ENCODE results near the gene BOD1L1.

Gene BOD1L1

GRCh38 chr4:13615161-13615560 is 12.4 kb downstream of the BOD1L1 start:
- Histone ChIP-seq H3K27me3 (ENCODE audit: insufficient read depth, low read length) (no peaks in the 10 kb centered on the region), H3K36me3 (ENCODE audit: insufficient read depth, low read depth, low read length) (peaks cover 89% of the 10 kb centered on the region), H3K27ac (ENCODE audit: low read length) (no peak overlapping the region), H3K9me3 (ENCODE audit: insufficient read depth, low read depth, low read length) (no peaks in the 10 kb centered on the region), H3K4me3 (ENCODE audit: low read length) (no peak overlapping the region), H3K4me1 (ENCODE audit: insufficient read depth, low read length) (no peaks in the 10 kb centered on the region), H3K9ac (ENCODE audit: low read depth, low read length) (no peak overlapping the region)

- Histone ChIP-seq H3K9ac (ENCODE audit: low read depth, low read length) (no peak overlapping the region), H3K27ac (ENCODE audit: low read length) (no peak overlapping the region), H3K36me3 (ENCODE audit: insufficient read depth, low read depth, low read length) (peaks cover 93% of the 10 kb centered on the region), H3K9me3 (ENCODE audit: insufficient read depth, low read depth, low read length) (no peaks in the 10 kb centered on the region), H3K4me1 (ENCODE audit: insufficient read depth, low read length) (no peaks in the 10 kb centered on the region), H3K4me3 (ENCODE audit: low read length) (no peak overlapping the region), H3K27me3 (ENCODE audit: insufficient read depth, low read length) (no peaks in the 10 kb centered on the region)
Measured at GRCh38 chr4:13612569-13612968, 15.0 kb downstream of the BOD1L1 start.

GRCh38 chr4:13611283-13611842 is 16.2 kb downstream of the BOD1L1 start:
- H3K4me3 ChIP-seq (ENCODE audit: low read length): no peak overlapping the region
- peaks cover 95% of the 10 kb centered on the region for H3K36me3 ChIP-seq (ENCODE audit: insufficient read depth, low read depth, low read length)
- no peaks in the 10 kb centered on the region for H3K9me3 ChIP-seq (ENCODE audit: insufficient read depth, low read depth, low read length)
- no peaks in the 10 kb centered on the region for H3K4me1 ChIP-seq (ENCODE audit: insufficient read depth, low read length)
- H3K27me3 ChIP-seq (ENCODE audit: insufficient read depth, low read length): no peaks in the 10 kb centered on the region
- no peak overlapping the region for H3K9ac ChIP-seq (ENCODE audit: low read depth, low read length)
- no peak overlapping the region for H3K27ac ChIP-seq (ENCODE audit: low read length)

DNA sequence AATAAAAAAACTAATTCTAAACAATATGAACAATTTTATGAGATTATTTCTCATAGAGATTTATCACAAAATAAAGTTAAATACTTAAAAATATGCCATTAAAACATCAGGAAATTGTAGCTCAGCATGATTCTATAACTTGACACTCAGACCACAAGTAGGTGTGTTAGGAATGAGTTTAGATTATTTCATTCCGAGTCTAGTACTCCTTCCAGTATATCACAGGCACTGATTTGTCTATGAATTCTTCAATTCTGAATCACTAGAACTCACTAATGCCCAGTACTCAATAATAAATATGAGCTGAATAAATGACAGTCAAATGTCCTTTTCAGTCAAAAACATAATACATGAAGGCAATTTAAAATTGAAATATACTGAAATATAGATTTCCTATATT is 22.2 kb downstream of the BOD1L1 start:
- no peaks in the 10 kb centered on the region for H3K4me1 ChIP-seq (ENCODE audit: insufficient read depth, low read length)
- no peak overlapping the region for H3K9ac ChIP-seq (ENCODE audit: low read depth, low read length)
- peaks cover 98% of the 10 kb centered on the region for H3K36me3 ChIP-seq (ENCODE audit: insufficient read depth, low read depth, low read length)
- H3K9me3 ChIP-seq (ENCODE audit: insufficient read depth, low read depth, low read length): no peaks in the 10 kb centered on the region
- no peaks in the 10 kb centered on the region for H3K27me3 ChIP-seq (ENCODE audit: insufficient read depth, low read length)
- no peak overlapping the region for H3K27ac ChIP-seq (ENCODE audit: low read length)
- no peak overlapping the region for H3K4me3 ChIP-seq (ENCODE audit: low read length)

GRCh38 chr4:13601848-13602247 is 25.7 kb downstream of the BOD1L1 start:
- Histone ChIP-seq H3K27me3 (ENCODE audit: insufficient read depth, low read length) (no peaks in the 10 kb centered on the region), H3K9ac (ENCODE audit: low read depth, low read length) (no peak overlapping the region), H3K4me3 (ENCODE audit: low read length) (no peak overlapping the region), H3K36me3 (ENCODE audit: insufficient read depth, low read depth, low read length) (peaks cover 89% of the 10 kb centered on the region), H3K4me1 (ENCODE audit: insufficient read depth, low read length) (no peaks in the 10 kb centered on the region), H3K9me3 (ENCODE audit: insufficient read depth, low read depth, low read length) (no peaks in the 10 kb centered on the region), H3K27ac (ENCODE audit: low read length) (no peak overlapping the region)

- Histone ChIP-seq H3K27ac (ENCODE audit: low read length) (no peak overlapping the region), H3K9me3 (ENCODE audit: insufficient read depth, low read depth, low read length) (no peaks in the 10 kb centered on the region), H3K36me3 (ENCODE audit: insufficient read depth, low read depth, low read length) (peaks cover 89% of the 10 kb centered on the region), H3K27me3 (ENCODE audit: insufficient read depth, low read length) (no peaks in the 10 kb centered on the region), H3K4me1 (ENCODE audit: insufficient read depth, low read length) (no peaks in the 10 kb centered on the region), H3K9ac (ENCODE audit: low read depth, low read length) (no peak overlapping the region), H3K4me3 (ENCODE audit: low read length) (no peak overlapping the region)
Measured at GRCh38 chr4:13601048-13601447, 26.5 kb downstream of the BOD1L1 start.

DNA sequence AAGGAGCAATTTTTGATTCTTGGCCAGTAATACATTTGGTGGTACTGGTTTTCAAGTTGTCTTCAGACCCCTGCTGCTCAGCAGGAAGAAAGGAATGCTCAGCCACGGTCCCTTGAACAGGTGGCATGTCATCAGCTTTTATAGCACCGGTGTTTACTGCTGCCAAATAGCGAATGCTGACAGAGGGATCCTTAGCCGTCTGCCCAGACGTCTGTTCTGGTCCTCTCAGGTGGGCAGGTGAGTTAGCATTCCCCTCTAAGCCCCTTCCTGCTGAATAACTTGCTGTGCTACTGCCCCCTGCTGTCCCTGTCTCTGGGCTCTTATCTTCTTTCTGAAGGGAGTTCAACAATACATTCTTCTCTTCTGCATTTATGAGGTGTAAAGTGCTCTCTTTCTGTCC is 28.4 kb downstream of the BOD1L1 start:
- no peaks in the 10 kb centered on the region for H3K27me3 ChIP-seq (ENCODE audit: insufficient read depth, low read length)
- H3K4me3 ChIP-seq (ENCODE audit: low read length): no peak overlapping the region
- H3K4me1 ChIP-seq (ENCODE audit: insufficient read depth, low read length): no peaks in the 10 kb centered on the region
- no peak overlapping the region for H3K9ac ChIP-seq (ENCODE audit: low read depth, low read length)
- H3K9me3 ChIP-seq (ENCODE audit: insufficient read depth, low read depth, low read length): no peaks in the 10 kb centered on the region
- no peak overlapping the region for H3K27ac ChIP-seq (ENCODE audit: low read length)
- H3K36me3 ChIP-seq (ENCODE audit: insufficient read depth, low read depth, low read length): peaks cover 89% of the 10 kb centered on the region

- no peaks in the 10 kb centered on the region for H3K4me1 ChIP-seq (ENCODE audit: insufficient read depth, low read length)
- H3K9me3 ChIP-seq (ENCODE audit: insufficient read depth, low read depth, low read length): no peaks in the 10 kb centered on the region
- no peak overlapping the region for H3K9ac ChIP-seq (ENCODE audit: low read depth, low read length)
- no peak overlapping the region for H3K27ac ChIP-seq (ENCODE audit: low read length)
- no peak overlapping the region for H3K4me3 ChIP-seq (ENCODE audit: low read length)
- peaks cover 88% of the 10 kb centered on the region for H3K36me3 ChIP-seq (ENCODE audit: insufficient read depth, low read depth, low read length)
- H3K27me3 ChIP-seq (ENCODE audit: insufficient read depth, low read length): no peaks in the 10 kb centered on the region
Measured at GRCh38 chr4:13597604-13598003, 29.9 kb downstream of the BOD1L1 start.

DNA sequence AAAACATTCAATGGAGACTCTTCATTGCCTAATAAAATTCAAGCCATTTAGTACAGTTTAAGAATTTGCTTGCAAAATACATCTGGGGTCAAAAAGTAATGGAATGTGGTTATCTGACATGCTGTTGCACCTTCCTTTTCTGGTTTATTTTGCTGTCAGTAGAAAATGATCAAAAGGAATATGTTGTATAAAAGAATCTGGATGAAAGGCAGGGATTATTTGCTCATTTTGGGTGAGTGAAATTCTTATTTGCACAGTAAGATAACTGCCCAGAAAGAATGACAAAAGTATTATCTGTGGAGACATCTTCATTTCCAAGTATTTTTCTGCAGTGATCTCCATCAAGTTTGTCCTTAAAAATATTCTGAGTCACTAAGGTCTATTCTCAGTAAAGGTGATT is 30.4 kb downstream of the BOD1L1 start:
- Histone ChIP-seq H3K27ac (ENCODE audit: low read length) (no peak overlapping the region), H3K9me3 (ENCODE audit: insufficient read depth, low read depth, low read length) (no peaks in the 10 kb centered on the region), H3K9ac (ENCODE audit: low read depth, low read length) (no peak overlapping the region), H3K4me3 (ENCODE audit: low read length) (no peak overlapping the region), H3K4me1 (ENCODE audit: insufficient read depth, low read length) (no peaks in the 10 kb centered on the region), H3K27me3 (ENCODE audit: insufficient read depth, low read length) (no peaks in the 10 kb centered on the region), H3K36me3 (ENCODE audit: insufficient read depth, low read depth, low read length) (peaks cover 88% of the 10 kb centered on the region)

GRCh38 chr4:13592220-13592619 is 35.3 kb downstream of the BOD1L1 start:
- H3K9ac ChIP-seq (ENCODE audit: low read depth, low read length): no peak overlapping the region
- H3K27ac ChIP-seq (ENCODE audit: low read length): no peak overlapping the region
- no peaks in the 10 kb centered on the region for H3K27me3 ChIP-seq (ENCODE audit: insufficient read depth, low read length)
- H3K9me3 ChIP-seq (ENCODE audit: insufficient read depth, low read depth, low read length): no peaks in the 10 kb centered on the region
- no peaks in the 10 kb centered on the region for H3K4me1 ChIP-seq (ENCODE audit: insufficient read depth, low read length)
- peaks cover 93% of the 10 kb centered on the region for H3K36me3 ChIP-seq (ENCODE audit: insufficient read depth, low read depth, low read length)
- no peak overlapping the region for H3K4me3 ChIP-seq (ENCODE audit: low read length)

- Histone ChIP-seq H3K4me3 (ENCODE audit: low read length) (no peak overlapping the region), H3K4me1 (ENCODE audit: insufficient read depth, low read length) (no peaks in the 10 kb centered on the region), H3K27ac (ENCODE audit: low read length) (no peak overlapping the region), H3K27me3 (ENCODE audit: insufficient read depth, low read length) (no peaks in the 10 kb centered on the region), H3K9me3 (ENCODE audit: insufficient read depth, low read depth, low read length) (no peaks in the 10 kb centered on the region), H3K36me3 (ENCODE audit: insufficient read depth, low read depth, low read length) (peaks cover 93% of the 10 kb centered on the region), H3K9ac (ENCODE audit: low read depth, low read length) (no peak overlapping the region)
Measured at GRCh38 chr4:13590766-13591165, 36.8 kb downstream of the BOD1L1 start.

- Histone ChIP-seq H3K27ac (ENCODE audit: low read length) (no peak overlapping the region), H3K27me3 (ENCODE audit: insufficient read depth, low read length) (no peaks in the 10 kb centered on the region), H3K9ac (ENCODE audit: low read depth, low read length) (no peak overlapping the region), H3K9me3 (ENCODE audit: insufficient read depth, low read depth, low read length) (no peaks in the 10 kb centered on the region), H3K4me1 (ENCODE audit: insufficient read depth, low read length) (no peaks in the 10 kb centered on the region), H3K36me3 (ENCODE audit: insufficient read depth, low read depth, low read length) (peaks cover 91% of the 10 kb centered on the region), H3K4me3 (ENCODE audit: low read length) (no peak overlapping the region)
Measured at GRCh38 chr4:13588954-13589353, 38.6 kb downstream of the BOD1L1 start.
